GM23338 (cell line): ENCODE measurements around the gene COL1A1. TPM values are rescaled to one million over a fixed set of nuclear protein-coding genes. Genes with fewer than 3 reads are reported as not detected.
A peak's percentile ranks its signal among the peaks of the same experiment; 100 is the strongest.

Experiments
- ATAC-seq: fragments of 200-7000 bp; cut with Tn5 transposase; 3 replicates; pipeline ENCODE4 v1.9.1; 2020
- DNase-seq: peaks from one replicate; pipeline ENCODE4 v3.0.0-alpha.2; 2015; ENCODE audit warnings: low spot score
- H2AFZ ChIP-seq: fragments of 200-600 bp; sonication (generic); 2 replicates; pipeline ENCODE4 v1.8.0; 2016; ENCODE audit warnings: antibody characterized with exemption, mild to moderate bottlenecking, moderate library complexity
- H3F3A ChIP-seq: fragments of 200-600 bp; sonication (generic); replicated peaks from 2 replicates; pipeline ENCODE4 v1.8.0; 2017; ENCODE audit warnings: antibody characterized with exemption, mixed run types, low read depth
- H3K27ac ChIP-seq: fragments of 200-600 bp; sonication (generic); 2 replicates; pipeline ENCODE4 v1.6.1; 2016; ENCODE audit warnings: low read depth
- H3K27me3 ChIP-seq: fragments of 200-600 bp; sonication (generic); 2 replicates; pipeline ENCODE4 v1.8.0; 2016; ENCODE audit warnings: mild to moderate bottlenecking, mixed run types, moderate library complexity; ENCODE audit not compliant: insufficient read depth
- H3K36me3 ChIP-seq: fragments of 200-600 bp; sonication (generic); 2 replicates; pipeline ENCODE4 v1.8.0; 2016; ENCODE audit warnings: mild to moderate bottlenecking; ENCODE audit not compliant: insufficient read depth
- H3K4me1 ChIP-seq: fragments of 200-600 bp; sonication (generic); 2 replicates; pipeline ENCODE4 v1.8.0; 2016; ENCODE audit warnings: mild to moderate bottlenecking, moderate library complexity; ENCODE audit not compliant: insufficient read depth
- H3K4me2 ChIP-seq: fragments of 200-600 bp; sonication (generic); 2 replicates; pipeline ENCODE4 v1.7.1; 2017; ENCODE audit warnings: mixed run types
- H3K4me3 ChIP-seq: fragments of 200-600 bp; sonication (generic); 2 replicates; pipeline ENCODE4 v1.6.1; 2016; ENCODE audit warnings: mixed run types
- H3K79me2 ChIP-seq: fragments of 200-600 bp; sonication (generic); replicated peaks from 2 replicates; pipeline ENCODE4 v1.8.0; 2017; ENCODE audit warnings: mild to moderate bottlenecking; ENCODE audit not compliant: insufficient read depth
- H3K9me2 ChIP-seq: fragments of 200-600 bp; sonication (generic); 2 replicates; pipeline ENCODE4 v1.8.0; 2017; ENCODE audit not compliant: insufficient read depth
- H4K20me1 ChIP-seq: fragments of 200-600 bp; sonication (generic); replicated peaks from 2 replicates; pipeline ENCODE4 v1.8.0; 2017; ENCODE audit warnings: mild to moderate bottlenecking; ENCODE audit not compliant: insufficient read depth
- H3K27ac Mint-ChIP-seq: 2 replicates; pipeline ENCODE4 v1.8.0; 2020; ENCODE audit warnings: inconsistent platforms, mild to moderate bottlenecking, moderate library complexity, mixed read lengths
- H3K27me3 Mint-ChIP-seq: 3 replicates; pipeline ENCODE4 v1.8.0; 2022; ENCODE audit warnings: low read depth, mild to moderate bottlenecking, moderate library complexity, mixed read lengths, inconsistent platforms; ENCODE audit not compliant: insufficient read depth, poor library complexity
- H3K36me3 Mint-ChIP-seq: 3 replicates; pipeline ENCODE4 v1.8.0; 2021; ENCODE audit warnings: low read depth, mild to moderate bottlenecking, inconsistent platforms, moderate library complexity, mixed read lengths
- H3K4me1 Mint-ChIP-seq: 3 replicates; pipeline ENCODE4 v1.8.0; 2020; ENCODE audit warnings: mild to moderate bottlenecking, inconsistent platforms, mixed read lengths
- H3K4me3 Mint-ChIP-seq: 3 replicates; pipeline ENCODE4 v1.8.0; 2021; ENCODE audit warnings: moderate library complexity, mild to moderate bottlenecking, inconsistent platforms, mixed read lengths
- H3K9me3 Mint-ChIP-seq: 3 replicates; pipeline ENCODE4 v1.8.0; 2020; ENCODE audit warnings: moderate library complexity, mild to moderate bottlenecking, inconsistent platforms, mixed read lengths
- CREB1 ChIP-seq: fragments of 250-450 bp; sonication (Bioruptor Pico); IDR thresholded peaks from 2 replicates; pipeline ENCODE4 v1.5.0; 2020; ENCODE audit warnings: low read depth, mild to moderate bottlenecking, moderate library complexity
- CTCF ChIP-seq, 2 experiments: fragments of 200-600 bp in 1 of 2; sonication (generic) in 1 of 2; conservative IDR thresholded peaks; 2 replicates each; pipeline versions ENCODE4 v1.5.1 to v1.6.1; 2016 to 2017; ENCODE audit warnings: antibody characterized with exemption in 2 of 2, low read depth in 2 of 2, mild to moderate bottlenecking in 2 of 2, moderate library complexity in 1 of 2
- ETS1 ChIP-seq: IDR thresholded peaks from 2 replicates; pipeline ENCODE4 v1.6.1; 2016; ENCODE audit warnings: antibody characterized with exemption
- EZH2 ChIP-seq: fragments of 200-600 bp; sonication (generic); IDR thresholded peaks from one replicate; pipeline ENCODE4 v1.8.0; 2017; ENCODE audit warnings: antibody characterized with exemption, mild to moderate bottlenecking, low read depth; ENCODE audit not compliant: unreplicated experiment
- EZH2phosphoT487 ChIP-seq: fragments of 200-600 bp; sonication (generic); IDR thresholded peaks from one replicate; pipeline ENCODE4 v1.8.1; 2018; ENCODE audit warnings: antibody characterized with exemption; ENCODE audit not compliant: unreplicated experiment
- NANOG ChIP-seq: IDR thresholded peaks from 2 replicates; pipeline ENCODE4 v1.6.1; 2016; ENCODE audit warnings: antibody characterized with exemption, borderline replicate concordance
- POLR2AphosphoS5 ChIP-seq: IDR thresholded peaks from 2 replicates; pipeline ENCODE4 v1.6.1; 2016; ENCODE audit warnings: antibody characterized with exemption, low read depth
- STAT1 ChIP-seq: IDR thresholded peaks from one replicate; pipeline ENCODE4 v1.6.1; 2016; ENCODE audit warnings: antibody characterized with exemption; ENCODE audit not compliant: unreplicated experiment
- polyA plus RNA-seq: library from polyadenylated mRNA; unstranded; fragments of >200 nt; fragmentation: Nextera tagmentation; extraction: Ambion mirVana; gene quantifications from 2 replicates; pipeline ENCODE4 v1.2.1, GENCODE V29; 2016
- total RNA-seq: library from RNA; depleted of rRNA; stranded (reverse); fragments of >200 nt; shearing (Covaris generic); gene quantifications from 2 replicates; pipeline ENCODE4 v1.2.3, GENCODE V29; 2014
- TF ChIP-seq, protein P1 (sequence below): IDR thresholded peaks from one replicate; pipeline ENCODE4 v1.6.1; 2018; ENCODE audit warnings: antibody characterized with exemption; ENCODE audit not compliant: unreplicated experiment

Gene COL1A1
- total and polyA plus RNA-seq, 2 experiments from 2014 or later: 21.2 to 34.3 TPM

GRCh38 chr17:50176559-50177357, 24.7 kb downstream of the COL1A1 start:
- no peaks in the 10 kb centered on the region for H3K27me3 ChIP-seq
- Mint-ChIP-seq H3K36me3 (no peaks in the 10 kb centered on the region; the same call in 2 of the 3 replicates), H3K27me3 (peaks cover 18% of the 10 kb centered on the region), H3K9me3 (no peaks in the 10 kb centered on the region), H3K4me1 (peaks cover 24% of the 10 kb centered on the region), H3K27ac (no peak overlapping the region), H3K4me3 (no peak overlapping the region)
- no peaks in the 10 kb centered on the region for H4K20me1 ChIP-seq
- peak; percentile 16 to 19; a peak in 2 of 4 replicates for TF ChIP-seq CTCF (conservative IDR thresholded peaks at IDR 0.05; ENCODE audit: low read depth in 2 of 2)
- no peak for TF ChIP-seq ETS1
- no peaks in the 10 kb centered on the region for H3K9me2 ChIP-seq
- no peak overlapping the region for H3K4me2 ChIP-seq
- ATAC-seq: peak; percentile 15
- H3K27ac ChIP-seq: no peak overlapping the region
- DNase-seq: no peak
- H3F3A ChIP-seq: 0 out of 2 replicates have a peak, but pooled peaks cover 8% of the 10 kb centered on the region
- H3K36me3 ChIP-seq: no peaks in the 10 kb centered on the region
- H3K4me1 ChIP-seq: peaks cover 11% of the 10 kb centered on the region
- no peak overlapping the region for H3K4me3 ChIP-seq
- peak overlapping the region; percentile 99; the same call in 1 of the 2 replicates for H2AFZ ChIP-seq
- no peaks in the 10 kb centered on the region for H3K79me2 ChIP-seq

- no peaks in the 10 kb centered on the region for H3K9me2 ChIP-seq
- H3K36me3 ChIP-seq: no peaks in the 10 kb centered on the region
- H2AFZ ChIP-seq: no peak overlapping the region
- H3K4me2 ChIP-seq: no peak overlapping the region
- H3K27ac Mint-ChIP-seq: no peak overlapping the region
- 0 out of 2 replicates have a peak, but pooled peaks cover 8% of the 10 kb centered on the region for H3F3A ChIP-seq
- peaks cover 11% of the 10 kb centered on the region for H3K4me1 ChIP-seq
- no peaks in the 10 kb centered on the region for H3K9me3 Mint-ChIP-seq
- H3K4me3 ChIP-seq: no peak overlapping the region
- DNase-seq (no peak), ATAC-seq (no peak)
- no peaks in the 10 kb centered on the region for H3K27me3 ChIP-seq
- peaks cover 15% of the 10 kb centered on the region for H3K27me3 Mint-ChIP-seq
- no peaks in the 10 kb centered on the region for H3K79me2 ChIP-seq
- peaks cover 22% of the 10 kb centered on the region for H3K4me1 Mint-ChIP-seq
- no peaks in the 10 kb centered on the region for H4K20me1 ChIP-seq
- no peaks in the 10 kb centered on the region; the same call in 2 of the 3 replicates for H3K36me3 Mint-ChIP-seq
- H3K27ac ChIP-seq: no peak overlapping the region
- no peak overlapping the region for H3K4me3 Mint-ChIP-seq
- TF ChIP-seq CTCF (conservative IDR thresholded peaks at IDR 0.05; ENCODE audit: low read depth in 2 of 2) (no peak), CREB1 (CRISPR knock-in tag) (no peak), POLR2AphosphoS5 (no peak), NANOG (no peak), EZH2phosphoT487 (no peak), STAT1 (no peak), EZH2 (no peak)
- TF ChIP-seq, protein P1, sequence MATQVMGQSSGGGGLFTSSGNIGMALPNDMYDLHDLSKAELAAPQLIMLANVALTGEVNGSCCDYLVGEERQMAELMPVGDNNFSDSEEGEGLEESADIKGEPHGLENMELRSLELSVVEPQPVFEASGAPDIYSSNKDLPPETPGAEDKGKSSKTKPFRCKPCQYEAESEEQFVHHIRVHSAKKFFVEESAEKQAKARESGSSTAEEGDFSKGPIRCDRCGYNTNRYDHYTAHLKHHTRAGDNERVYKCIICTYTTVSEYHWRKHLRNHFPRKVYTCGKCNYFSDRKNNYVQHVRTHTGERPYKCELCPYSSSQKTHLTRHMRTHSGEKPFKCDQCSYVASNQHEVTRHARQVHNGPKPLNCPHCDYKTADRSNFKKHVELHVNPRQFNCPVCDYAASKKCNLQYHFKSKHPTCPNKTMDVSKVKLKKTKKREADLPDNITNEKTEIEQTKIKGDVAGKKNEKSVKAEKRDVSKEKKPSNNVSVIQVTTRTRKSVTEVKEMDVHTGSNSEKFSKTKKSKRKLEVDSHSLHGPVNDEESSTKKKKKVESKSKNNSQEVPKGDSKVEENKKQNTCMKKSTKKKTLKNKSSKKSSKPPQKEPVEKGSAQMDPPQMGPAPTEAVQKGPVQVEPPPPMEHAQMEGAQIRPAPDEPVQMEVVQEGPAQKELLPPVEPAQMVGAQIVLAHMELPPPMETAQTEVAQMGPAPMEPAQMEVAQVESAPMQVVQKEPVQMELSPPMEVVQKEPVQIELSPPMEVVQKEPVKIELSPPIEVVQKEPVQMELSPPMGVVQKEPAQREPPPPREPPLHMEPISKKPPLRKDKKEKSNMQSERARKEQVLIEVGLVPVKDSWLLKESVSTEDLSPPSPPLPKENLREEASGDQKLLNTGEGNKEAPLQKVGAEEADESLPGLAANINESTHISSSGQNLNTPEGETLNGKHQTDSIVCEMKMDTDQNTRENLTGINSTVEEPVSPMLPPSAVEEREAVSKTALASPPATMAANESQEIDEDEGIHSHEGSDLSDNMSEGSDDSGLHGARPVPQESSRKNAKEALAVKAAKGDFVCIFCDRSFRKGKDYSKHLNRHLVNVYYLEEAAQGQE: no peak
Measured at GRCh38 chr17:50175035-50175807, 26.2 kb downstream of the COL1A1 start.
